Erythroblast (primary cell): ENCODE results near the gene SLC38A9.

ENCODE experiments used
- GATA1 ChIP-seq: IDR thresholded peaks from 2 replicates; pipeline ENCODE4 v1.6.1; 2011; ENCODE audit warnings: low read depth, mild to moderate bottlenecking, control low read depth, low read length, moderate library complexity
- POLR2A ChIP-seq: IDR thresholded peaks from 2 replicates; pipeline ENCODE4 v1.6.1; 2011; ENCODE audit warnings: mild to moderate bottlenecking, low read length

DNA sequence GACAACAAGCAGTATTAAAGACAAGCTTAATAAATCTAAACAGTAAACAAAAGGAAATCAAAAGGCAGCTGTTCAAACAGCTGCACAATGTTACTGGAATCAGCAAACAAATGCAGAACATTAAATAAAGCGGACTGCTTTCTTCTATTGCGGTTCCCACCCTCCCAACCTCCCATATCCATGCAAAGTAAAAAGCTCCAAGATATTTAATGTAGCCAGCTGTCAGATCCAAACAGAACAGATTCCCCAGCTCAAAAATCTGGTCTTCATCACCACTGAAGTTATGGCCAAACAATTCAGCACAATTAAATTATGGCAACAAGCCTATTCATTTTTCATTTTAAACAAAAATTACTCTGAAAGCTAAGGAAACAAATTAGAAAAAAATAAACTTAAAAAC lies 75.9 kb downstream of the SLC38A9 start:
- no peak for TF ChIP-seq POLR2A
- no peak for TF ChIP-seq GATA1
